DMS153 treated with DMSO at 0.1 percent for 48 hours (cell line): ENCODE data around the gene FKBP5.
"Not testable (repeated sequence)": the region's sequence is repeated elsewhere in the genome, so short reads cannot be mapped to it uniquely, and the experiment has no call there.

Experiments used
- DNase-seq: peaks from one replicate; lab custom pipeline; 2025; ENCODE audit not compliant: unreplicated experiment; lab: John Stamatoyannopoulos, UW

Gene FKBP5

GRCh38 chr6:35724059-35724458 lies 35.3 kb upstream of the FKBP5 start:
- DNase-seq = no peak

GRCh38 chr6:35723587-35723986 lies 34.9 kb upstream of the FKBP5 start:
- no peak for DNase-seq

- no peak for DNase-seq
Observed at GRCh38 chr6:35722121-35722761, 33.5 kb upstream of the FKBP5 start.

- DNase-seq = no peak
Observed at GRCh38 chr6:35719830-35720733, 31.4 kb upstream of the FKBP5 start.

GRCh38 chr6:35719404-35719829 lies 30.7 kb upstream of the FKBP5 start:
- DNase-seq = no peak

GRCh38 chr6:35718911-35719381 lies 30.2 kb upstream of the FKBP5 start:
- no peak for DNase-seq

- DNase-seq = no peak
Observed at GRCh38 chr6:35718375-35718736, 29.6 kb upstream of the FKBP5 start.

- no peak for DNase-seq
Observed at GRCh38 chr6:35717449-35718374, 29.0 kb upstream of the FKBP5 start.

- DNase-seq = no peak
Observed at GRCh38 chr6:35716798-35717197, 28.1 kb upstream of the FKBP5 start.

GRCh38 chr6:35713006-35713767 lies 24.5 kb upstream of the FKBP5 start:
- DNase-seq = no peak

- no peak for DNase-seq
Observed at GRCh38 chr6:35711731-35712130, 23.0 kb upstream of the FKBP5 start.

- no peak for DNase-seq
Observed at GRCh38 chr6:35710241-35710847, 21.6 kb upstream of the FKBP5 start.

- DNase-seq = no peak
Observed at GRCh38 chr6:35708585-35708984, 19.9 kb upstream of the FKBP5 start.

- DNase-seq = no peak
Observed at GRCh38 chr6:35707714-35708407, 19.1 kb upstream of the FKBP5 start.

- no peak for DNase-seq
Observed at GRCh38 chr6:35706468-35706867, 17.8 kb upstream of the FKBP5 start.

- DNase-seq = no peak
Observed at GRCh38 chr6:35703554-35703953, 14.8 kb upstream of the FKBP5 start.

- no peak for DNase-seq
Observed at GRCh38 chr6:35698858-35699257, 10.1 kb upstream of the FKBP5 start.

GRCh38 chr6:35698430-35698829 lies 9.7 kb upstream of the FKBP5 start:
- DNase-seq = not testable (repeated sequence)

GRCh38 chr6:35694462-35694861 lies 5.7 kb upstream of the FKBP5 start:
- no peak for DNase-seq
